GM18907 (cell line): ENCODE measurements around the gene CSMD2.
A peak's percentile ranks its signal among the peaks of the same experiment; 100 is the strongest.

Source experiments
- ATAC-seq: cut with Tn5 transposase; IDR thresholded peaks from one replicate; pipeline ENCODE4 v1.9.1; 2021; ENCODE audit warnings: mild to moderate bottlenecking, moderate library complexity; ENCODE audit not compliant: unreplicated experiment

Gene CSMD2

DNA sequence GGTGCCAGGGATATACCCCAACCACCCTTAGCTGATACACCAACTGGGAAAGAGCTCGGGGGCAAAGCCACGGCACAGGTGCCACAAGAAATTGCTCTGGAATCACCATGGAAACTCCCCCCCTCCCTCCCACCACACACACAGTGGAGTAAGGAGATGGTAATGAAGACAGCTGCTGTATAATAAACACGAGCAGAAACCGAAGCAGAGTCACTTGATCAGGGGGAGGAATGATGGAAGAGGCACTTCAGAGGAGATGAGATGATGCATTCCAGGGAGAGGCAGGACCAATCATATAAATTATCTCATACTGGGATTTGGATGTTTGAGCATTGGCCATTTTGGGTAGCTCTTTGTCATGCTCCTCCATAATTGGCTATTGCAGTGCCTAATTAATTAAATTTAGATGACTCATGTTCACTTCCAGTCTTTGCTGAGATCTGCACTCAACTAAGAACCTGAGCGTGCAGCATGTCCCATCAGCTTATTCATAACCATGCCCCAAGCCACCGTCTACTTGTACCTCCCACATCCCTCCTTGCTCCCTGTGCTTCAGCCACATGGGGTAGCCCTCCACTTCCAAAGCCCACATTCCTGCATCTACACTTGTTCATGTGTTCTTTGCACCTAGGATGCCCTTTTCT lies 503.1 kb downstream of the CSMD2 start:
- ATAC-seq = no peak

DNA sequence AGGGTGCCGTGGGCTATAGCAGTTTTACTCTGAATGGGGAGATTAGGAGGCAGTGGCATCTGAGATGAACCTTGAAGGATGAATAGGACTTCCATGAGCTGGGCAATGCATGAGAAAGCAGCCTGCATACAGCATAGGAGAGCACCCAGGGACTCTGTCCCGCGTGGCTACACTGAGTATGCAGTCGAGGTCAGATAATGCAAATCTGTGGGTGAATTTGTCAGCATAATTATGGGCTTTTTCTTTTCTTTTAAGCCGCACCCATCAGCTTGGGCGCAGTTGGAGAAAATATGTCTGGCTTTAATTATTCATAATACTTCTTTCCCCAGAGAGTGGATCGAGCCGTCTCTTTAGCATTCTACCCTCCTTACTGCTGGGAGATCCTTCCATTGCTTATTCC lies 504.1 kb downstream of the CSMD2 start:
- no peak for ATAC-seq

DNA sequence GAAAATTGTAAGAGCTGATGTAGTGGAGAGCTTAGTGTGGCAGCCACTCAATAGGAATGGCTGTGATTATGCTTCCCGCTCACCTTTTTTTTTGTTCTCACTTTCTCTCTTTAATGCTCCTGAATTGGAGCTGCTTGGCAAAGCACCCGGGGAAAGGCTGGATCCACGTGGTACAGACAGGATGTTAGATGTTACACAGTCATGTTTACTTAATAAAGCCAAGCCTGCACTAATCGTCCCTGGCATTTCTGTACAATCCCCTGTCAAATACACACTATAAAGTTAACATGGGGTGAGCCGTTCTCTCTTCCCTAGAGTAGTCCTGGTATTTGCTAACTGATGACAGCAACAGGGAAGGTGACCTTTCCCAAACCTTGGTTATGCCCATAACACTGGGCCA lies 504.8 kb downstream of the CSMD2 start:
- ATAC-seq = no peak

DNA sequence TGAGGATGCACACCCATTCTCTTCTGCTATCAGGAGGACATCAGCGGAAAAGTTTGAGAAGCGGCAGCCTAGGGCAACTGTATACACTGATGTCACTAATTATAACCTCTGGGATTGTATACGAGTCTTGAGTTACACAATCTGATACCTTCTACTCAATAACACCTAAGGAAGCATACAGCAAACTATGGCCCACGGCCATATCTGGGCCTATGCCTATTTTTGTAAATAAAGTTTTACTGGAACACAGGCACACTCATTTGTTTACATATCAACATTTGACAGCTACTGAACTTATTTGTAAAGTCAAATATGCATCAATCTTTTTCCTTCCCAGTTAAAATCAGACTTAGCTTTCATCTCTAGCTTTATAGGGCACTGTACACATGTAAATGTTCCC lies 505.4 kb downstream of the CSMD2 start:
- ATAC-seq = no peak

DNA sequence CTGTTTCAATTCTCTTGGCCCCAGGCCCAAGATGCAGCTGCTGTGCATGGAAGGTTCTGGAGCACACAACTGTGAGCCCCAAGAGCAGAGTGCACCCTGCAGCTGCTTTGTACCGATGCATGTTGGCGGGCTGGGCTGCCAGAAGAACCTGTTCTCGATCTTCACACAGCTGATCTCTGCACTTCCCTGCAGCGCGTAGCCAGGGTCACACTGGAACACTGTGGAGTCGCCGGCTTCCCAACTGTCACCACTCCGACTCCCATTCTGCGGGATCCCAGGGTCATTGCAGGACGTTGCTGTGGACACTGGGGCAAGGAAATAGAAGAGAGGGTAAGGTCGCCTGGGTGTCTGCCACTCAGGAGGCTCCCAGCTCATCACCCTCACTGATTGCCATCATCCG lies 507.2 kb downstream of the CSMD2 start:
- no peak for ATAC-seq

DNA sequence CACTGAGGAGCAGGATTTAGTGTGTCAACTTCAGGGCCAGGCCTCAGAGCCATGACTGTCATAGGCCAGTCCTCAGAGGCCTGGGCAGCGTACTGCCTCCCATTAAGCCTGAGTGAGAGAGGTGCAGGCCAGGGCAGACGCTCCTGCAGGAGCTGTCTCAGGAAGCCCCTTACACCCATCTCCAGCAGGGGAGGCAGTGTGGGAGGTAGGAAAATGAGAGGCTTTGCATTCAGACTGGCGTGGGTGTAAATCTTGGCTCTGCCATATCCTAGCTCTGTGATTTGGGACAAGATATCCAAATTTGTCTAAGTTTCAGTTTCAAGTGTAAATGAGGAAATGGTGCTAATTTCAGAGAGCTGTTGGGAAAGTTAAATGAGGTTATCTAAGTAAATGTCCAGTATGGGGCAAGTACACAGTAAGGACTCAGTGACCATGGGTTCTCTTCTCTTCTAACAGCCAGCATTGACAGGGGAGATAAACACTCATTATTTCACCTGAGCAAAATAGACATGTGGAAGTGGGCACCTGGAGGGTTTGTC lies 508.5 kb downstream of the CSMD2 start:
- no peak for ATAC-seq

DNA sequence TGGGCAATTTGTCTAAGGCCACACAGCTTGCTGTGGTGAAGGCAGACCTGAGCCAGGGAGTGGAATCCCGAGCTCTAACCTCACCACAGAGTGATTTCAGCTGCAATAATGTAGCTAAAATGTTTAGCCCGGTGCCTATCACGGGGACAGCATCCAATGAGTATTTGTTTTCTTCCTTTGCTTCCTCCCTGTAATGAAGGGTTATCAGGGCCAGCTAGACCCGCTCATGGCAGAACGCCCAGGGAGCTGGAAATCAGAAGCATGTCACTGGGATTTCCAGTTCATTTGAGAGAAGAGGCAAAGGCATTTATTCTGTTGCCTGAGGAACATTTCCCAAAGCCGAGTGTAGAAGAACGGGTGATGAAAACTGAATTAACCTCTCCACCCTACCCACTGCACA lies 509.5 kb downstream of the CSMD2 start:
- ATAC-seq = no peak

DNA sequence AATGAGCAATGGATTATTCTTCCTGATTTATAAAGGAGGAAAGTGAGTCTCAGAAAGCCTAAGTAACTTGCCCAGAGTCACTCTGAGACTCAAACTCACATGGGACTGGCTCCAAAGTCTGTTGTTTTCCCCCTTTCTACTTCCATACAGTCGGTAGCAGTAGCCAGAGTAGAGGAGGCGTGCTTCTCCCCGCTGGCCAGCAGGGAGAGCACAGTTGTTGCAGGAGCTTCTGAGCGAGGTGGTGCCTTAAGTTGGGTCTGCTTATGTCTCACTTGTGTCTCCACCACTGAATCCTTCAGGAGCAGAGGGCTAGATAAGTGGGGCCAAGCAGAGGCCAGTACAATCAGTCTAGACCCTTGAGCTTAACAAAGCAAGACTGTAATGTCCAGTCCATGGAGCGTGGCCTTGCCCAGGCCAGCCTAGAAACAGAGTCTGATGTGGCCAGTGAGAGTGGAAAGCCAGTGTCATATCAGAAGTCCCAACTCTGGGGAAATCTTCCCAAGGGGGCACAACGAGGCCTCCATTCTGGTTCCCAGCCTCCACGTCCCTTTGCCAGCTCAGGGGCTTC lies 510.7 kb downstream of the CSMD2 start:
- no peak for ATAC-seq

DNA sequence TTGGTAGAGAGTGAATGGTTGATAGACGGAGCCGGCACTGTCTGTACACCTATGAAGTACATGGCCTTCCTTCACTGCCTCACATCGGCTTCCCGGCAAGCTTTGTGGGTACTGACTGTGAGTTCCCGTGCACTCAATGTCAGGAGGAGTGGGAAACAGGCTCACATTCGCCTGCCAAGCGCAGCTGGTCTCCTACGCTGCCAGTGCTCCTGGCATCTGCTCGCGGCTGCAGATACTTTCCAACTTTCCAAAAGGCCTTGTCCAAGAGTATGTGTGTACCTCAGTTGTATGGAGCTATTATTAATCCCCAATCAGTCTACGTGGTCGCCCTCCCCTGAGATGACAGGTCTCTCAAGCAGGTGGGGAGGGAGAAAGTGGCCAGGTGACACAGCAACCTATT lies 511.8 kb downstream of the CSMD2 start:
- no peak for ATAC-seq

DNA sequence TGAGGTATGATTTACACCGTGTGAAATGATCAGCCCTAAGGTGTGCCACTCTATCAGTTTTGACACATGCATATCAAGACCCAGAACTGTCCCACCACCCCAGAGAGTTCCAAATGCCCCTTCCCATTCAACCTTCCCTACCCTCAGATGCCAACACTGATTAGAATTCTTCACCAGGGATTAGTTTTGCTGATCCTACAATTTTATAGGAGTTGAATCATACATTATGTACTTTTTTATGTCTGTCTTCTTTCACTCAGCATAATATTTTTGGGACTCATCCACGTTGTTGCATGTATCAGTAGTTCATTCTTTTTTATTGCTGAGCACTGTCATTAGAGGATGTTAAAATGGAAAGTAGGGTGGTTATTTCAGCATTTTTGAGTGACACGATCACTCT lies 514.3 kb downstream of the CSMD2 start:
- no peak for ATAC-seq

DNA sequence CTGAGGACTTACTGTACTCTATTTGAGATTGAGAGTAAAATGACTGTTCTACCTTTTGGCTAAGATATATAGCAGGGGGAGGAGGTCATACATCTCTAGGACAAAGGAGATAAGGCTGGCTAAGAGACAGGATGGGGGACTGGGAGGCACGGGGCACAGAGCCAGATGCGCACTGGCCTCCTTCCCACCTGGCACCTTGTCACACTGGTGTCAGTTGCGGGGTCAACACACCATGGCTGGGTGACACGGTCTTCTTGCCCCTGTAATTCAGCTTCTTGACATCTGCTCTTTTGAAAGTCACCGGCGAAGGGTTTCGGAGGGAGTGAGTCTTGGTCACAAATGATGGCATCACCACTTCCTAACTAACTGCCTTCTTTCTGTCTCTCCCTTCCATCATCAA lies 515.3 kb downstream of the CSMD2 start:
- no peak for ATAC-seq

DNA sequence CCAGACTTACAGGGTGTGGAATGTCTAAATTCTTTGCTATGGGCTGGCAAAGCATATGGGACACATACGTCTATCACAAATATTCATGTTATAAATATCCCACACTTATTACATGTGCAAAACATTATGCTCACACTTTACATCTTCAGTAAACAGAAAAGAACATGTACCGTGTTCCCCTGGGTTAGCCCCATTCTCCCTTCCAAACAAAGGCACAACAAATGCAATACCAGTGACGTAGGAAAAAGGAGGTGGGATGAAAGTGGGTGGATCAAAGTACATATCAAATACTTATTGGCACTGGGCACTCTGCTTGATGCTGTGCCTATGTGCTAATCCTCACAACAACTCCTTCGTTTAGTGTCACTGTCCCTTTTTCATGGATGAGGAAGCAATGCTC lies 521.8 kb downstream of the CSMD2 start:
- no peak for ATAC-seq

DNA sequence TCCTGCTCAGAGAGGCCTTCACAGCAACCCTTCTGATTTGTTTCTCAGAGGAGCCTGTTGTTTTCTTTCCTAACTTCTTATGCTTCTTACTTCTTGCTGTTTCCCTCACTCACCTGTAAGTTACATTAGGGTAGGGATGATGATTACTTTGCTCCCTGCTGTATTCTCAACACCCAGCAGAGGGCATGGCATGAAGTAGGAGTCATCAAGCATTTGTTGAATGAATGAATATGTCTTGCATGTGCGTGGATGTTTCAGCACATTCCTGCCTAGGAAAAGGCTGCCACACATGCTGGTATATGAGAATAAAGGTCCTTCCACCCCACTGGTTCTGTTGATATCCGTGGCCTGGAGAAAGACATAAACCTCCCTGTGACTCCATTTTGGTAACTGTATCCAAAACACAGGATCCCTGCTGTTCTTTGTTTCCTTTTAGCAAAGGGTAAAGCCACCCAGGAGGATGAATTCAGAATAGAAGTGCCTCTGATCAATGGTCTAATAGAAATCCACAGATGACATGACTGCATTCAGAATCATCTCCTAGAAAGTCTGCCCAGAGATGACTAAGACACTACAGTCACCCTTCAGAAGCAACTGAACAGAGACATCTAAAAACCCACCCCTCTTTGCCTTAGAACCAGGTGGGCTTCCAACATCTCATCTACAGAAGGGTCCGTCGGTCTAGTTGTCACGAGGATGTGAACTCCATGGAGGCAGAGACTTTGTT lies 523.8 kb downstream of the CSMD2 start:
- no peak for ATAC-seq

DNA sequence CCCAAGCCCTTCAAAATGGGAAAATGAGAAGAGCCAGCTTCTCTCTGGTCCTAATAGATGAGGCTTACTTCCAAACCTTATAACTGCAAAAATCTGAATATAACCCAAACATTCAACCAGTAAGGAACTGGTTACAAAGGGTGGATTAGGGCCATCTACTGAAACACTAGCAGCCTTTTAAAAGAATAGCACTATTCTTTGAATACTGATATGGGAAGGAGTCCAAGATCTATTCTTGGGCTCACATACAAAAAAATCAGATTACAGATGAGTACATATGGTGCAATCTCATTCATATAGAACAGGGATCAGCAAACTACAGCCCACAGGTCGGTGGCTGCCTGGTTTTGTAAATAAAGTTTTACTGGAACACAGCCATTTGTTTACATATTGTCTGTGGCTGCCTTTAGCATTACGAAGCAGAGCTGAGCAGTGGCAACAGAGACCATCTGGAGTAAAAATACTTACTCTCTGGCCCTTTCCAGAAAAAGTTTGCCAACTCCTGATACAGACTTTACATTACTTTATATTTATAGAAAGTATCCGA lies 524.8 kb downstream of the CSMD2 start:
- no peak for ATAC-seq

DNA sequence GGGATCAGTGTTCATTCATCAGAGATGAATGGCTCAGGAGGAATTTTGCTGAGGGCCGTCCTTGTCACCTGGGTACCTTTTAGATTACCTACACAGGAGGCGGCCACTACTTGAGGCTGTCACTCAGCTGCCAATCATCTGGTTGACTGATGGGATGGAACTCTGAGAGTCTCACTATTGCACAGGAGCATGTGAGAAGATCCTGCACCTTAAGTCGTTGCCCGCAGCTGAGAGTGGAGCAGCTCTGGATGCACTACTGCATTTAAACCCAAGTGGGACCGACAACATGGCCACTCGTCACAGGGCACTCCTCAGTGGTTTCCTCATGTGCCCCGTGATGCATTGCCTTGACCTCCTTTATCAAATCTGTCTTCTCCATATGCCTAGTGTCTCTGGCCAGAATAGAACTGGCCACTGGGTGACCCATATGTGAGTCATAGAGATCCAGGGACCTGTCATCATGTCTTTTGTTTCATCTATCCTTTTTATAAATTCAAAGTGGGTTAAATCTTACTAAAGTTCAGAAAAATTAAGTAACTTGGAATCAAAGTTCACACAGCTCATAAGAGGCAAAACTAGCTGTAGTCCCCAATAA lies 527.1 kb downstream of the CSMD2 start:
- no peak for ATAC-seq

DNA sequence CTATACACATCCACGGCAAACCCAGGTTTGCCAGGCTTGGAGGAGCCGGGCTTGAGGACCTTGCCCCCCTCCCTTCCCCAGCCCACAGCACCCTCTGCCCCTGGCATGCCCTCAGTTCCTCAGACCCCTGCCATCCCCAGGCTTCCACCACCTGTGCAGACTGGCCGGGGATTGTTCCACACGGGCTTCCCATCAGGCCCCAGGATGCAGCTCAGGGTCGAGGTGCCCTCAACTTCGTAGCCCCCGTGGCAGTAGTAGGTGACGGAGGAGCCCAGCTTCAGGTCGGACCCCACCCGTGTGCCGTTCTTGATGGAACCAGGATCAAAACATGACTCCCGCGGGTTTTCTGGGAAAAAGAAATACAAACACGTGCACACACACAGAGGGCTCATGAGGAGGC lies 528.8 kb downstream of the CSMD2 start:
- ATAC-seq = no peak

DNA sequence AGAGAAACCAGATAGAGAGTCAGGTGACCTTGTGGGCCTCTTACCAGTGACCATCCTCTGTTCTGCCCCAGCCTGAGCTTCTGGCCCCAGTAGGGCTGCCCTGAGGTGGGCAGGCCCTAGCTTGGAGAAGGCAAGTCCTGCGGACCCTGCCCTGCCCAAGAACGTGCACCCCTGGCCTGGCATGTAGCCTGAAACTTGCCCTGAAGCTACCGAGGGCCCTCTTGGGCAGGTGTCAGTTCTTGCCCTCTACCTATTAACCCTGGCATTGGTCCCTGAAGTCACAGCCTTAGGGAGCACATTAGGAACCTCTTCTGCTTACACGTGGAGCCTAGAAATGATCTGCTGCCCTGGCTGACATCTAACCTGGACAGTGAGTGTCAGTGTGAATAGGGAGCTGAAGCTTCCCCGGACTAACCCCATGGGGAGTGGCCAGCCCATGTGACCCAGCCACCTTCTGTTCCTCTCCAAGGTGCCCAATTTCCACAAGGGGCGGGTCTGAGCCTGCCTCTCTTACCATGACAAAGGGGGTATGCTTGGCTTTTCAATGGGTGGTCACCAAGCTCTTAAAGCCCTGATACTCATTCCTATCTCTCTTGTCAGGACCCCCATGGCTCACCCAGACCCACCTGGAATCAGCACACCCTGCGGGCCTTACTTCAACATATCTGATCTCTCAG lies 529.6 kb downstream of the CSMD2 start:
- ATAC-seq = no peak

DNA sequence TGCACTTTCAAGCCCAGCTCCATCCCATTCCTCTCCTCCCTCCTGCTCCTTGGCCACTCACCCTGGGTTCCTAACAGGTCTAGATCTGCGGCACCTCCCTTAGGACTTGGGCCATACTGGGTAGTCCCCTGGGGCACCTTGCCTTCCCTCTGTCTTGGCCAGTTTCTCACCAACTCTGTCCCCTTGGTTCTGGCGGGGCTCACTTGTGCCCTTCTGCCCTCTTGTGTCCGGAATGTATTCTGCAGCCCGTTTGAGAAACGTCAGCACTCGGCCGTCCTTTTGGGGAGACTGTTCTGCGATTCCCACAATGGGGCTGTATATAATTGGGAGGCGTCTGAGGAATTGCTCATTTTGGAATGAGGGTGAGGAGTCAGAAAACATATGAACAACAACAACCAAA lies 530.2 kb downstream of the CSMD2 start:
- no peak for ATAC-seq

DNA sequence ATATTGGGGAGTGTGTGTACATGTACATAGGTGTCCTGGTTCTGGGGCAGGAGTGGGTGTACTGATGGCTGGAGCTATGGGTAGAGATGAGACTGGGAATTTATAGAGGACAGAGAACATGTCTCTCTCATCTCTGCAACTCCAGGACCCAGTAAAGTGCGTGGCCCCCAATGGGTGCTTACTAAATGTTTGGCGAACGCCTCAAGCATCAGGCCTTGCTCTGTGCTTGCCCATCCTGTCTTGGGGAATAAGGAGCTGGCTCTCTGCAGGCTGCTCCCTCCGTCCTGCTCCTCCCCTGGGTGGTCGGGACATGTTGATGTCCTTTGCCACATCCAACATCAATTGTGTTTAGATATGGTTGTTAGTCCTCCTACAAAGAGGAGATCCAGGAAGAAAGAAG lies 530.9 kb downstream of the CSMD2 start:
- ATAC-seq = no peak

DNA sequence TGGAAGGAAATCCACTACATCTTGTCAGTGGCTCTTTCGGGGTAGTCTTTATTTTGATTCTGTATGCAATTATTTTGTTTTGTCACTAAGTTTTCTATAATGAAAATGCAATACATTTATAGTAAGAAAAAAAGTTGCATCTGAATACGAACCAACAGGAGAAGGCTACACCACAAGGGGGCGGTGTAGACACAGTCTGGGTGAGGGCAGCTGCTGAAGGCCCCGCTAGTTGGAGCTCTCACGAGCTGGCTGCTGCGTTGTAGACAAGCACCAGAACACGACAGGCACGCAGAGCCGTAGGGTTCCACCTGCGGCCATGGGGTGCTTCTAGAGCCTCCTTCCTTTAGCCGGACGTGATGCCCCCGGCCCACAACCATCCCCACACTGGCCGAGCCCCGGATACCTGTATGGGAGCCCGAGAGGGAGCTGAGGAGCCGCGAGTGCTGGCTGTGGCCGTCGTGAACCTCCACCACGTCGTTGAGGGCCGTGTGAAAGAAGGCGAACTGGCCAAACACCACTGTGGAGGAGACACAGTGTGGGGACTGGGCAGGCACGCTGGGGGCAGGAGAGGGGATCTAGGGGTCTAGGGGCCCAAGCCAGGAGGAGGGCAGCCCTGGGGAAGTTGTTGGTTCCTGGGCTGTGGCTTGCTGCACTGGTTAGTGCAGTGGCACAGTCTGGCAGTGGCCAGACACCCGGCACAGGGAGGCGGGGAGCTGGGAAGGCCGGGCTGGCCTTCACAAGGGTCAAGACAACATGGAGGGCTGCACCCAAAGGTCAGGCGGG lies 531.8 kb downstream of the CSMD2 start:
- ATAC-seq = peak; percentile 51
